ENCODE results near the gene DCST1.

DCST1 gene

GRCh38 chr1:155035936-155036335, 2.3 kb downstream of the DCST1 start:
- no peak for DNase-seq

GRCh38 chr1:155037043-155037442, 3.4 kb downstream of the DCST1 start:
- DNase-seq, result no peak

- DNase-seq, result no peak
Measured at GRCh38 chr1:155037851-155038441, 4.3 kb downstream of the DCST1 start.

- DNase-seq, result no peak
Measured at GRCh38 chr1:155038602-155039307, 5.1 kb downstream of the DCST1 start.

- no peak for DNase-seq
Measured at GRCh38 chr1:155039308-155039669, 5.7 kb downstream of the DCST1 start.

GRCh38 chr1:155040358-155041093, 6.9 kb downstream of the DCST1 start:
- DNase-seq, result no peak

- DNase-seq, result no peak
Measured at GRCh38 chr1:155042789-155043188, 9.2 kb downstream of the DCST1 start.

GRCh38 chr1:155043301-155043702, 9.7 kb downstream of the DCST1 start:
- DNase-seq, result no peak

GRCh38 chr1:155043793-155044192, 10.2 kb downstream of the DCST1 start:
- DNase-seq, result no peak

GRCh38 chr1:155044365-155044764, 10.7 kb downstream of the DCST1 start:
- no peak for DNase-seq

GRCh38 chr1:155044812-155045657, 11.4 kb downstream of the DCST1 start:
- peak; percentile 54 for DNase-seq

GRCh38 chr1:155048449-155049334, 15.1 kb downstream of the DCST1 start:
- DNase-seq, result no peak

- DNase-seq, result no peak
Measured at GRCh38 chr1:155049651-155050559, 16.3 kb downstream of the DCST1 start.

- peak; percentile 75 for DNase-seq
Measured at GRCh38 chr1:155050560-155051341, 17.1 kb downstream of the DCST1 start, which contains the start of gene ADAM15. Gene ADAM15, plus strand, starts transcription at chr1:155051316. Its CDS starts 71 bp downstream, at chr1:155051387.

GRCh38 chr1:155051342-155051776, 17.7 kb downstream of the DCST1 start:
- DNase-seq, result no peak

- DNase-seq, result peak; percentile 25
Measured at GRCh38 chr1:155051777-155052398, 18.3 kb downstream of the DCST1 start.

- DNase-seq, result peak; percentile 21
Measured at GRCh38 chr1:155052439-155053395, 19.1 kb downstream of the DCST1 start.

- no peak for DNase-seq
Measured at GRCh38 chr1:155053531-155054105, 20.0 kb downstream of the DCST1 start.

Data from effector CD4-positive, alpha-beta T cell (primary cell).